ENCODE results near the gene SPDYC. TPM values are rescaled to one million over a fixed set of nuclear protein-coding genes. Genes with fewer than 3 reads are reported as not detected.

The SPDYC gene
- total and polyA plus RNA-seq, 9 of the 15 experiments (the other 6 are each of a cell fraction or from before 2014, with no cell fraction given) = 4.4 to 18.8 (median 9.2) TPM

- BruUV-seq (replicated peaks) = no TSS peak
- H3K79me2 ChIP-seq (ENCODE audit: control insufficient read depth, insufficient read depth, low read length) = peaks cover 45% of the 10 kb centered on the region
- peaks cover 3% of the 10 kb centered on the region for H3K9me1 ChIP-seq (ENCODE audit: control insufficient read depth, insufficient read depth, low read length)
- TF ChIP-seq HEY1 (CRISPR knock-in tag; IDR thresholded peaks at IDR 0.05; ENCODE audit: borderline replicate concordance) (no peak), GTF2E2 (tag; IDR thresholded peaks at IDR 0.05) (no peak), ETV1 (tag; conservative IDR thresholded peaks at IDR 0.05; ENCODE audit: low read depth) (no peak), STAG1 (CRISPR knock-in tag; IDR thresholded peaks at IDR 0.05; ENCODE audit: borderline replicate concordance) (0 out of 2 replicates have a peak, but pooled peaks have one; percentile 17), ZNF263 (CRISPR knock-in tag; IDR thresholded peaks at IDR 0.05; ENCODE audit: borderline replicate concordance) (no peak)
- no peak overlapping the region for H3K4me2 ChIP-seq (ENCODE audit: insufficient read depth, low read length)
- ChIA-PET CTCF (ENCODE audit: low intra/inter-chr PET ratio) (no interaction called here), POLR2A (interaction anchor here (1.4 to 5.7 kb wide), 3 partner anchors 8 to 48 kb away, joined by 3 to 90 read pairs (median 15); partner anchors contain the start of genes SPDYC and SYVN1)
- in situ Hi-C loops (cut with MboI) = no loop called here
- H3K9me3 ChIP-seq (replicated peaks; ENCODE audit: control insufficient read depth, insufficient read depth, low read depth, low read length) = no peaks in the 10 kb centered on the region
- H3K4me1 ChIP-seq (replicated peaks in 1 of 2; ENCODE audit: control insufficient read depth in 2 of 2, insufficient read depth in 2 of 2, low read length in 2 of 2) = peaks cover 11 to 60% of the 10 kb centered on the region in 2 experiments
- ATAC-seq = no peak
- no peak overlapping the region for H3K27ac ChIP-seq (ENCODE audit: extremely low read depth, low read depth, low read length)
- no peaks in the 10 kb centered on the region for H3K27me3 ChIP-seq (ENCODE audit: control insufficient read depth in 2 of 2, insufficient read depth in 2 of 2, low read length in 2 of 2)
- H3K36me3 ChIP-seq (ENCODE audit: control insufficient read depth, insufficient read depth, low read length) = peaks cover 55% of the 10 kb centered on the region
- no peak for DNase-seq (ENCODE audit: extremely low read depth in 1 of 4, low spot score in 3 of 4)
- no peak overlapping the region for H2AFZ ChIP-seq (ENCODE audit: low read depth, low read length)
- no peaks in the 10 kb centered on the region for H4K20me1 ChIP-seq (replicated peaks; ENCODE audit: control insufficient read depth, insufficient read depth, low read length)
- intact Hi-C loops (cut with micrococcal nuclease) = no loop called here
- peak overlapping the region; percentile 90 to 98; a peak in 3 of 4 replicates for H3K9ac ChIP-seq (ENCODE audit: insufficient read depth in 1 of 2, low read depth in 2 of 2, low read length in 2 of 2)
- peak overlapping the region; percentile 98; the same call in 1 of the 2 replicates for H3K4me3 ChIP-seq
- WGBS (ENCODE audit: insufficient coverage, low coverage, missing lambda C conversion rate) = 87% methylated on average over 19 of the region's 19 CpGs
- no peak for FAIRE-seq
These were observed 13.3 kb downstream of the SPDYC start for GRCh38 chr11:65183201-65183891.
